GM10266 (cell line): ENCODE results near the gene BPGM.
"Not testable (repeated sequence)": the region's sequence is repeated elsewhere in the genome, so short reads cannot be mapped to it uniquely, and the experiment has no call there.

Source experiments
- DNase-seq: peaks from one replicate; pipeline ENCODE4 v3.0.0; 2012; ENCODE audit errors: extremely low spot score
- CTCF ChIP-seq: IDR thresholded peaks from 2 replicates; pipeline ENCODE4 v1.5.1; 2012; ENCODE audit warnings: mild to moderate bottlenecking, low read depth; ENCODE audit not compliant: control insufficient read depth, insufficient read depth; ENCODE audit errors: missing control alignments

Gene BPGM

GRCh38 chr7:134651991-134652390, 5.3 kb downstream of the BPGM start:
- DNase-seq, result no peak
- no peak for TF ChIP-seq CTCF

- TF ChIP-seq CTCF, result no peak
- DNase-seq, result no peak
Observed at GRCh38 chr7:134654104-134654775, 7.6 kb downstream of the BPGM start.

- TF ChIP-seq CTCF, result no peak
- DNase-seq, result no peak
Observed at GRCh38 chr7:134657526-134657925, 10.9 kb downstream of the BPGM start.

GRCh38 chr7:134660242-134660785, 13.7 kb downstream of the BPGM start:
- no peak for DNase-seq

GRCh38 chr7:134660961-134661376, 14.3 kb downstream of the BPGM start:
- no peak for TF ChIP-seq CTCF
- DNase-seq, result no peak

More at GRCh38 chr7:134660242-134660785, 13.7 kb downstream of the BPGM start:
- TF ChIP-seq CTCF, result no peak

- no peak for TF ChIP-seq CTCF
- DNase-seq, result no peak
Observed at GRCh38 chr7:134662166-134662870, 15.7 kb downstream of the BPGM start.

GRCh38 chr7:134662871-134663205, 16.2 kb downstream of the BPGM start:
- DNase-seq, result no peak
- no peak for TF ChIP-seq CTCF

GRCh38 chr7:134665045-134665444, 18.4 kb downstream of the BPGM start:
- not testable (repeated sequence) for DNase-seq
